ENCODE results near the gene TMEM108.

TMEM108 gene

GRCh38 chr3:133025546-133025945 lies 12.6 kb upstream of the TMEM108 start:
- CTCF ChIA-PET = no interaction called here
- POLR2A ChIA-PET = no interaction called here

More at GRCh38 chr3:133025546-133025945, 12.6 kb upstream of the TMEM108 start:
- no peak overlapping the region for H3K27ac ChIP-seq (ENCODE audit: extremely low read depth, low read depth, low read length)
- no peak overlapping the region for H3K4me3 ChIP-seq (ENCODE audit: low read depth, low read length)
- no peaks in the 10 kb centered on the region for H3K4me1 ChIP-seq (ENCODE audit: control insufficient read depth, insufficient read depth, low read length)
- H3K9me3 ChIP-seq (ENCODE audit: control insufficient read depth, insufficient read depth, low read depth, low read length) = no peaks in the 10 kb centered on the region
- H3K36me3 ChIP-seq (ENCODE audit: control insufficient read depth in 2 of 2, insufficient read depth in 1 of 2, low read length in 2 of 2) = no peaks in the 10 kb centered on the region
- TF ChIP-seq, protein P1, sequence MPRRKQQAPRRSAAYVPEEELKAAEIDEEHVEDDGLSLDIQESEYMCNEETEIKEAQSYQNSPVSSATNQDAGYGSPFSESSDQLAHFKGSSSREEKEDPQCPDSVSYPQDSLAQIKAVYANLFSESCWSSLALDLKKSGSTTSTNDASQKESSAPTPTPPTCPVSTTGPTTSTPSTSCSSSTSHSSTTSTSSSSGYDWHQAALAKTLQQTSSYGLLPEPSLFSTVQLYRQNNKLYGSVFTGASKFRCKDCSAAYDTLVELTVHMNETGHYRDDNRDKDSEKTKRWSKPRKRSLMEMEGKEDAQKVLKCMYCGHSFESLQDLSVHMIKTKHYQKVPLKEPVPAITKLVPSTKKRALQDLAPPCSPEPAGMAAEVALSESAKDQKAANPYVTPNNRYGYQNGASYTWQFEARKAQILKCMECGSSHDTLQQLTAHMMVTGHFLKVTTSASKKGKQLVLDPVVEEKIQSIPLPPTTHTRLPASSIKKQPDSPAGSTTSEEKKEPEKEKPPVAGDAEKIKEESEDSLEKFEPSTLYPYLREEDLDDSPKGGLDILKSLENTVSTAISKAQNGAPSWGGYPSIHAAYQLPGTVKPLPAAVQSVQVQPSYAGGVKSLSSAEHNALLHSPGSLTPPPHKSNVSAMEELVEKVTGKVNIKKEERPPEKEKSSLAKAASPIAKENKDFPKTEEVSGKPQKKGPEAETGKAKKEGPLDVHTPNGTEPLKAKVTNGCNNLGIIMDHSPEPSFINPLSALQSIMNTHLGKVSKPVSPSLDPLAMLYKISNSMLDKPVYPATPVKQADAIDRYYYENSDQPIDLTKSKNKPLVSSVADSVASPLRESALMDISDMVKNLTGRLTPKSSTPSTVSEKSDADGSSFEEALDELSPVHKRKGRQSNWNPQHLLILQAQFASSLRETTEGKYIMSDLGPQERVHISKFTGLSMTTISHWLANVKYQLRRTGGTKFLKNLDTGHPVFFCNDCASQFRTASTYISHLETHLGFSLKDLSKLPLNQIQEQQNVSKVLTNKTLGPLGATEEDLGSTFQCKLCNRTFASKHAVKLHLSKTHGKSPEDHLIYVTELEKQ (tag by site-specific recombination; IDR thresholded peaks at IDR 0.05; ENCODE audit: borderline replicate concordance) = no peak
- TF ChIP-seq BCL6B (tag by site-specific recombination; IDR thresholded peaks at IDR 0.05) = no peak
- TF ChIP-seq OSR2 (tag by site-specific recombination; IDR thresholded peaks at IDR 0.05) = no peak
- TF ChIP-seq, protein P2, sequence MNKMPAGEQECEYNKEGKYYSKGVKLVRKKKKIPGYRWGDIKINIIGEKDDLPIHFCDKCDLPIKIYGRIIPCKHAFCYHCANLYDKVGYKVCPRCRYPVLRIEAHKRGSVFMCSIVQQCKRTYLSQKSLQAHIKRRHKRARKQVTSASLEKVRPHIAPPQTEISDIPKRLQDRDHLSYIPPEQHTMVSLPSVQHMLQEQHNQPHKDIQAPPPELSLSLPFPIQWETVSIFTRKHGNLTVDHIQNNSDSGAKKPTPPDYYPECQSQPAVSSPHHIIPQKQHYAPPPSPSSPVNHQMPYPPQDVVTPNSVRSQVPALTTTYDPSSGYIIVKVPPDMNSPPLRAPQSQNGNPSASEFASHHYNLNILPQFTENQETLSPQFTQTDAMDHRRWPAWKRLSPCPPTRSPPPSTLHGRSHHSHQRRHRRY (tag by site-specific recombination; IDR thresholded peaks at IDR 0.05) = no peak
- TF ChIP-seq ZNF544 (tag by site-specific recombination; IDR thresholded peaks at IDR 0.05) = no peak
- no peak for TF ChIP-seq ZNF335 (tag by site-specific recombination; conservative IDR thresholded peaks at IDR 0.05)
- TF ChIP-seq ZNF596 (tag by site-specific recombination; IDR thresholded peaks at IDR 0.05) = no peak
- TF ChIP-seq ZNF513 (tag by site-specific recombination; IDR thresholded peaks at IDR 0.05) = no peak
- no peak for TF ChIP-seq ZNF175 (tag by site-specific recombination; IDR thresholded peaks at IDR 0.05)
- no peak for TF ChIP-seq ZNF280C (tag by site-specific recombination; IDR thresholded peaks at IDR 0.05)
- no peak for TF ChIP-seq SETDB1 (IDR thresholded peaks at IDR 0.05; ENCODE audit: insufficient read length, low read length)

All from HEK293 (cell line).